Keratinocyte (primary cell): ENCODE data around the gene EEF1A2. TPM values are rescaled to one million over a fixed set of nuclear protein-coding genes. Genes with fewer than 3 reads are reported as not detected.
"Not testable (repeated sequence)": the region's sequence is repeated elsewhere in the genome, so short reads cannot be mapped to it uniquely, and the experiment has no call there.

Experiments used
- DNase-seq: peaks from one replicate; pipeline ENCODE4 v3.0.0-alpha.2; 2011; ENCODE audit warnings: low read depth, missing footprints, low spot score
- FAIRE-seq: peaks from 2 replicates; lab custom pipeline; 2011; peaks lifted over from hg19 to GRCh38; lab: Jason Lieb, UNC
- H2AFZ ChIP-seq: 2 replicates; pipeline ENCODE4 v1.6.0; 2012; ENCODE audit warnings: low read length, control low read depth, inconsistent platforms; ENCODE audit not compliant: control insufficient read depth
- H3K27ac ChIP-seq: 2 replicates; pipeline ENCODE4 v1.5.1; 2011; ENCODE audit warnings: low read length; ENCODE audit not compliant: control insufficient read depth, insufficient read depth
- H3K27me3 ChIP-seq: 3 replicates; pipeline ENCODE4 v1.6.0; 2011; ENCODE audit warnings: low read length; ENCODE audit not compliant: control insufficient read depth, insufficient read depth; ENCODE audit errors: extremely low read depth
- H3K36me3 ChIP-seq, 2 experiments: 2 replicates in 1 of 2; 3 replicates in 1 of 2; pipeline ENCODE4 v1.5.1; 2011; ENCODE audit warnings: low read length in 2 of 2, mild to moderate bottlenecking in 1 of 2; ENCODE audit not compliant: control insufficient read depth in 2 of 2, insufficient read depth in 2 of 2; ENCODE audit errors: extremely low read depth in 1 of 2
- H3K4me1 ChIP-seq: 3 replicates; pipeline ENCODE4 v1.5.1; 2011; ENCODE audit warnings: low read length; ENCODE audit not compliant: control insufficient read depth, insufficient read depth; ENCODE audit errors: extremely low read depth
- H3K4me2 ChIP-seq: 3 replicates; pipeline ENCODE4 v1.6.0; 2011; ENCODE audit warnings: low read depth, low read length; ENCODE audit not compliant: control insufficient read depth, insufficient read depth; ENCODE audit errors: extremely low read depth
- H3K4me3 ChIP-seq, 3 experiments: fragments of 200-600 bp in 1 of 3; sonication (generic) in 1 of 3; 2 replicates in 2 of 3; 3 replicates in 1 of 3; pipeline ENCODE4 v1.5.1; 2011 to 2016; ENCODE audit warnings: low read length in 3 of 3, mild to moderate bottlenecking in 3 of 3, control low read depth in 2 of 3, inconsistent platforms in 1 of 3, low read depth in 1 of 3, mixed read lengths in 1 of 3, mixed run types in 1 of 3, moderate library complexity in 1 of 3; ENCODE audit not compliant: control insufficient read depth in 2 of 3, insufficient read depth in 2 of 3; ENCODE audit errors: extremely low read depth in 1 of 3
- H3K79me2 ChIP-seq: 2 replicates; pipeline ENCODE4 v1.6.0; 2012; ENCODE audit warnings: low read length; ENCODE audit not compliant: control insufficient read depth, insufficient read depth
- H3K9ac ChIP-seq: 3 replicates; pipeline ENCODE4 v1.6.0; 2011; ENCODE audit warnings: low read length; ENCODE audit not compliant: control insufficient read depth, insufficient read depth; ENCODE audit errors: extremely low read depth
- H3K9me1 ChIP-seq: 3 replicates; pipeline ENCODE4 v1.6.0; 2011; ENCODE audit warnings: low read length; ENCODE audit not compliant: control insufficient read depth, insufficient read depth; ENCODE audit errors: extremely low read depth
- H3K9me3 ChIP-seq: 2 replicates; pipeline ENCODE4 v1.5.1; 2012; ENCODE audit warnings: low read depth, low read length; ENCODE audit not compliant: control insufficient read depth
- H4K20me1 ChIP-seq: 3 replicates; pipeline ENCODE4 v1.6.0; 2011; ENCODE audit warnings: low read length; ENCODE audit not compliant: control insufficient read depth, insufficient read depth; ENCODE audit errors: extremely low read depth
- CTCF ChIP-seq, 3 experiments: IDR thresholded peaks in 1 of 3; conservative IDR thresholded peaks in 1 of 3; optimal IDR thresholded peaks in 1 of 3; 2 replicates in 2 of 3; 3 replicates in 1 of 3; pipeline versions ENCODE3 to v1.5.1; 2011; ENCODE audit warnings: low read length in 3 of 3, mild to moderate bottlenecking in 3 of 3, moderate library complexity in 2 of 3, control low read depth in 1 of 3, inconsistent platforms in 1 of 3; ENCODE audit not compliant: insufficient read depth in 2 of 3; ENCODE audit errors: extremely low read depth in 1 of 3
- EZH2 ChIP-seq: IDR thresholded peaks from one replicate; pipeline ENCODE4 v1.6.1; 2012; ENCODE audit warnings: inconsistent platforms, mild to moderate bottlenecking, low read length, moderate library complexity
- dilution Hi-C: fragments of 300-500 bp; cut with MboI; formaldehyde crosslinking; loops from one replicate; pipeline ENCODE4 v1.7.0; 2020; ENCODE audit warnings: low sequenced_read_pairs; ENCODE audit not compliant: extremely low pct_ligation_motif_present
- polyA plus RNA-seq, 5 experiments: library from polyadenylated mRNA; depleted of rRNA in 3 of 5; stranded (reverse) in 3 of 5; stranded (forward) in 1 of 5; unstranded in 1 of 5; fragments of >200 nt; gene quantifications; 1 replicate in 1 of 5; 2 replicates in 3 of 5; 3 replicates in 1 of 5; pipeline versions ENCODE4 v1.2.1 to v1.2.3, GENCODE V29; 2011 to 2012; ENCODE audit warnings: missing spikeins in 2 of 5, low read depth in 1 of 5, low replicate concordance in 1 of 5

Gene EEF1A2
- polyA plus RNA-seq, 1 donor (not counting 4 experiments of a cell fraction or from before 2014, with no cell fraction given): 0.12 TPM

GRCh38 chr20:63517376-63518309, 18.8 kb upstream of the EEF1A2 start:
- H3K27ac ChIP-seq: no peak overlapping the region
- peaks cover 16% of the 10 kb centered on the region for H3K79me2 ChIP-seq
- H3K4me1 ChIP-seq: peaks cover 10% of the 10 kb centered on the region
- H3K9me1 ChIP-seq: no peaks in the 10 kb centered on the region
- no peak overlapping the region for H3K4me2 ChIP-seq
- H3K9ac ChIP-seq: no peak overlapping the region
- FAIRE-seq (no peak), DNase-seq (no peak)
- dilution Hi-C loops: no loop called here
- H3K4me3 ChIP-seq: no peak overlapping the region
- peaks cover 9% of the 10 kb centered on the region for H4K20me1 ChIP-seq
- H3K9me3 ChIP-seq: no peaks in the 10 kb centered on the region
- H2AFZ ChIP-seq: no peak overlapping the region
- H3K36me3 ChIP-seq: peaks cover 5 to 11% of the 10 kb centered on the region in 2 experiments
- no peaks in the 10 kb centered on the region for H3K27me3 ChIP-seq
- TF ChIP-seq CTCF (optimal IDR thresholded peaks at IDR 0.05 in 1 of 3, IDR thresholded peaks at IDR 0.05 in 1 of 3, conservative IDR thresholded peaks at IDR 0.05 in 1 of 3; ENCODE audit: extremely low read depth in 1 of 3, insufficient read depth in 2 of 3, low read length in 3 of 3): no peak
- no peak for TF ChIP-seq EZH2

- H3K9me1 ChIP-seq, FAIRE-seq, H3K36me3 ChIP-seq, H3K9ac ChIP-seq, H3K27ac ChIP-seq, H4K20me1 ChIP-seq, H3K4me3 ChIP-seq, H3K4me2 ChIP-seq, H3K9me3 ChIP-seq, H2AFZ ChIP-seq, dilution Hi-C loops, H3K4me1 ChIP-seq, DNase-seq, H3K79me2 ChIP-seq, H3K27me3 ChIP-seq: not testable (repeated sequence)
Observed at GRCh38 chr20:63514520-63514919, 15.6 kb upstream of the EEF1A2 start.
